ENCODE measurements around the gene C19orf12. TPM values are rescaled to one million over a fixed set of nuclear protein-coding genes. Genes with fewer than 3 reads are reported as not detected.

Gene C19orf12
- total and polyA plus RNA-seq, 2 of the 4 experiments (the other 2 are of a cell fraction) = 16.3 to 24.0 TPM

- no peak overlapping the region for H3K4ac ChIP-seq (ENCODE audit: low read depth, low read length)
- H2AFZ ChIP-seq (replicated peaks; ENCODE audit: low read length, poor library complexity) = no peak overlapping the region
- dilution Hi-C loops (cut with HindIII; ENCODE audit: low sequenced_read_pairs, unreplicated experiment) (no loop called here), in situ Hi-C loops (cut with MboI; ENCODE audit: low sequenced_read_pairs) (no loop called here), intact Hi-C loops (cut with micrococcal nuclease) (no loop called here)
- no peak overlapping the region for H2AK9ac ChIP-seq (replicated peaks; ENCODE audit: low read depth, low read length, poor library complexity)
- no peak overlapping the region for H3K4me2 ChIP-seq (ENCODE audit: low read depth, low read length)
- no peak overlapping the region for H3K18ac ChIP-seq (ENCODE audit: low read depth, low read length)
- TF ChIP-seq RFX5 (IDR thresholded peaks at IDR 0.05; ENCODE audit: low read depth, low read length) = no peak
- TF ChIP-seq ELK1 (IDR thresholded peaks at IDR 0.05; ENCODE audit: borderline replicate concordance, low read depth, low read length) = no peak
- no peak for TF ChIP-seq RAD21 (IDR thresholded peaks at IDR 0.05; ENCODE audit: low read length)
- no peak for TF ChIP-seq POLR2A (IDR thresholded peaks at IDR 0.05; ENCODE audit: low read depth, low read length)
- TF ChIP-seq BHLHE40 (IDR thresholded peaks at IDR 0.05; ENCODE audit: low read depth, low read length) = no peak
- no peak for TF ChIP-seq FOS (IDR thresholded peaks at IDR 0.05; ENCODE audit: low read depth, low read length)
- TF ChIP-seq MXI1 (IDR thresholded peaks at IDR 0.05; ENCODE audit: borderline replicate concordance, low read depth, low read length) = no peak
- TF ChIP-seq RCOR1 (IDR thresholded peaks at IDR 0.05; ENCODE audit: insufficient replicate concordance, low read length) = no peak
- no peak for TF ChIP-seq CEBPB (IDR thresholded peaks at IDR 0.05; ENCODE audit: low read depth, low read length)
- TF ChIP-seq, protein P1, sequence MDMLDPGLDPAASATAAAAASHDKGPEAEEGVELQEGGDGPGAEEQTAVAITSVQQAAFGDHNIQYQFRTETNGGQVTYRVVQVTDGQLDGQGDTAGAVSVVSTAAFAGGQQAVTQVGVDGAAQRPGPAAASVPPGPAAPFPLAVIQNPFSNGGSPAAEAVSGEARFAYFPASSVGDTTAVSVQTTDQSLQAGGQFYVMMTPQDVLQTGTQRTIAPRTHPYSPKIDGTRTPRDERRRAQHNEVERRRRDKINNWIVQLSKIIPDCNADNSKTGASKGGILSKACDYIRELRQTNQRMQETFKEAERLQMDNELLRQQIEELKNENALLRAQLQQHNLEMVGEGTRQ (IDR thresholded peaks at IDR 0.05; ENCODE audit: low read depth, low read length) = no peak
- TF ChIP-seq CHD1 (IDR thresholded peaks at IDR 0.05; ENCODE audit: low read depth, low read length) = no peak
- TF ChIP-seq MAZ (IDR thresholded peaks at IDR 0.05; ENCODE audit: borderline replicate concordance, low read depth, low read length) = no peak
- H3K14ac ChIP-seq (replicated peaks; ENCODE audit: low read depth, low read length) = no peak overlapping the region
- no TSS peak for BruUV-seq (replicated peaks)
- no peak overlapping the region for H4K91ac ChIP-seq (ENCODE audit: insufficient read depth, low read depth, low read length)
- no peaks in the 10 kb centered on the region for H3K9me3 ChIP-seq (ENCODE audit: control insufficient read depth, insufficient read depth, low read length)
- 100% methylated on average over 10 of the region's 30 CpGs; no CpG with 5 or more reads in 1 of the 2 experiments for WGBS, 2 experiments (ENCODE audit: extremely low coverage in 2 of 2, insufficient read length in 1 of 2)
- ATAC-seq (ENCODE audit: low read depth) (no peak), DNase-seq (no peak)
- peaks cover 5 to 12% of the 10 kb centered on the region in 2 experiments; a peak in 3 of 4 replicates for H3K79me1 ChIP-seq (ENCODE audit: low read depth in 1 of 2, low read length in 2 of 2)
- no peak overlapping the region for H3K4me3 ChIP-seq (ENCODE audit: insufficient read depth, low read depth, low read length)
- no peak overlapping the region for H3K9ac ChIP-seq (ENCODE audit: low read depth, low read length)
- no peaks in the 10 kb centered on the region for H3K27me3 ChIP-seq (ENCODE audit: control insufficient read depth, insufficient read depth, low read length)
- no peak overlapping the region for H3K27ac ChIP-seq (ENCODE audit: insufficient read depth, low read length)
- peaks cover 32% of the 10 kb centered on the region for H3K36me3 ChIP-seq (ENCODE audit: control insufficient read depth, insufficient read depth, low read length)
- ChIA-PET POLR2A (ENCODE audit: unreplicated experiment) (no interaction called here), CTCF (no interaction called here)
- H4K20me1 ChIP-seq (ENCODE audit: insufficient read depth, low read length) = peaks cover 8% of the 10 kb centered on the region; the same call in 1 of the 2 replicates
- H2BK20ac ChIP-seq (ENCODE audit: low read depth, low read length) = no peak overlapping the region
- H3K23ac ChIP-seq (ENCODE audit: low read depth, low read length) = no peak overlapping the region
- no peaks in the 10 kb centered on the region for H3K4me1 ChIP-seq (ENCODE audit: control insufficient read depth, insufficient read depth, low read length)
- H2BK5ac ChIP-seq (ENCODE audit: low read depth, low read length, poor library complexity, severe bottlenecking) = no peak overlapping the region
- H4K8ac ChIP-seq (ENCODE audit: low read depth in 2 of 2, low read length in 2 of 2) = no peak overlapping the region
- H4K5ac ChIP-seq (ENCODE audit: low read depth, low read length) = no peak overlapping the region
- H2BK15ac ChIP-seq (ENCODE audit: low read depth, low read length) = no peak overlapping the region
- no peak overlapping the region for H2BK120ac ChIP-seq (ENCODE audit: low read depth, low read length)
- H2AK5ac ChIP-seq (ENCODE audit: low read depth, low read length) = no peak overlapping the region
- H3K9me1 ChIP-seq (ENCODE audit: insufficient read depth, low read length) = no peaks in the 10 kb centered on the region
- H3K56ac ChIP-seq (ENCODE audit: extremely low read depth, insufficient read depth, low read length) = no peak overlapping the region
Observed at GRCh38 chr19:29702161-29702962, 12.7 kb downstream of the C19orf12 start.
